Keratinocyte (primary cell): ENCODE measurements around the gene STIP1. TPM values are rescaled to one million over a fixed set of nuclear protein-coding genes. Genes with fewer than 3 reads are reported as not detected.
A peak's percentile ranks its signal among the peaks of the same experiment; 100 is the strongest.

Experiments used
- DNase-seq: peaks from one replicate; pipeline ENCODE4 v3.0.0-alpha.2; 2011; ENCODE audit warnings: low read depth, missing footprints, low spot score
- FAIRE-seq: peaks from 2 replicates; lab custom pipeline; 2011; peaks lifted over from hg19 to GRCh38; lab: Jason Lieb, UNC
- H2AFZ ChIP-seq: 2 replicates; pipeline ENCODE4 v1.6.0; 2012; ENCODE audit warnings: low read length, control low read depth, inconsistent platforms; ENCODE audit not compliant: control insufficient read depth
- H3K27ac ChIP-seq: 2 replicates; pipeline ENCODE4 v1.5.1; 2011; ENCODE audit warnings: low read length; ENCODE audit not compliant: control insufficient read depth, insufficient read depth
- H3K27me3 ChIP-seq: 3 replicates; pipeline ENCODE4 v1.6.0; 2011; ENCODE audit warnings: low read length; ENCODE audit not compliant: control insufficient read depth, insufficient read depth; ENCODE audit errors: extremely low read depth
- H3K36me3 ChIP-seq, 2 experiments: 2 replicates in 1 of 2; 3 replicates in 1 of 2; pipeline ENCODE4 v1.5.1; 2011; ENCODE audit warnings: low read length in 2 of 2, mild to moderate bottlenecking in 1 of 2; ENCODE audit not compliant: control insufficient read depth in 2 of 2, insufficient read depth in 2 of 2; ENCODE audit errors: extremely low read depth in 1 of 2
- H3K4me1 ChIP-seq: 3 replicates; pipeline ENCODE4 v1.5.1; 2011; ENCODE audit warnings: low read length; ENCODE audit not compliant: control insufficient read depth, insufficient read depth; ENCODE audit errors: extremely low read depth
- H3K4me2 ChIP-seq: 3 replicates; pipeline ENCODE4 v1.6.0; 2011; ENCODE audit warnings: low read depth, low read length; ENCODE audit not compliant: control insufficient read depth, insufficient read depth; ENCODE audit errors: extremely low read depth
- H3K4me3 ChIP-seq, 3 experiments: fragments of 200-600 bp in 1 of 3; sonication (generic) in 1 of 3; 2 replicates in 2 of 3; 3 replicates in 1 of 3; pipeline ENCODE4 v1.5.1; 2011 to 2016; ENCODE audit warnings: low read length in 3 of 3, mild to moderate bottlenecking in 3 of 3, control low read depth in 2 of 3, inconsistent platforms in 1 of 3, low read depth in 1 of 3, mixed read lengths in 1 of 3, mixed run types in 1 of 3, moderate library complexity in 1 of 3; ENCODE audit not compliant: control insufficient read depth in 2 of 3, insufficient read depth in 2 of 3; ENCODE audit errors: extremely low read depth in 1 of 3
- H3K79me2 ChIP-seq: 2 replicates; pipeline ENCODE4 v1.6.0; 2012; ENCODE audit warnings: low read length; ENCODE audit not compliant: control insufficient read depth, insufficient read depth
- H3K9ac ChIP-seq: 3 replicates; pipeline ENCODE4 v1.6.0; 2011; ENCODE audit warnings: low read length; ENCODE audit not compliant: control insufficient read depth, insufficient read depth; ENCODE audit errors: extremely low read depth
- H3K9me1 ChIP-seq: 3 replicates; pipeline ENCODE4 v1.6.0; 2011; ENCODE audit warnings: low read length; ENCODE audit not compliant: control insufficient read depth, insufficient read depth; ENCODE audit errors: extremely low read depth
- H3K9me3 ChIP-seq: 2 replicates; pipeline ENCODE4 v1.5.1; 2012; ENCODE audit warnings: low read depth, low read length; ENCODE audit not compliant: control insufficient read depth
- H4K20me1 ChIP-seq: 3 replicates; pipeline ENCODE4 v1.6.0; 2011; ENCODE audit warnings: low read length; ENCODE audit not compliant: control insufficient read depth, insufficient read depth; ENCODE audit errors: extremely low read depth
- EZH2 ChIP-seq: IDR thresholded peaks from one replicate; pipeline ENCODE4 v1.6.1; 2012; ENCODE audit warnings: inconsistent platforms, mild to moderate bottlenecking, low read length, moderate library complexity
- dilution Hi-C: fragments of 300-500 bp; cut with MboI; formaldehyde crosslinking; loops from one replicate; pipeline ENCODE4 v1.7.0; 2020; ENCODE audit warnings: low sequenced_read_pairs; ENCODE audit not compliant: extremely low pct_ligation_motif_present
- polyA plus RNA-seq, 5 experiments: library from polyadenylated mRNA; depleted of rRNA in 3 of 5; stranded (reverse) in 3 of 5; stranded (forward) in 1 of 5; unstranded in 1 of 5; fragments of >200 nt; gene quantifications; 1 replicate in 1 of 5; 2 replicates in 3 of 5; 3 replicates in 1 of 5; pipeline versions ENCODE4 v1.2.1 to v1.2.3, GENCODE V29; 2011 to 2012; ENCODE audit warnings: missing spikeins in 2 of 5, low read depth in 1 of 5, low replicate concordance in 1 of 5
- TF ChIP-seq, protein P1 (sequence below), 3 experiments: IDR thresholded peaks in 1 of 3; conservative IDR thresholded peaks in 1 of 3; optimal IDR thresholded peaks in 1 of 3; 2 replicates in 2 of 3; 3 replicates in 1 of 3; pipeline versions ENCODE3 to v1.5.1; 2011; ENCODE audit warnings: low read length in 3 of 3, mild to moderate bottlenecking in 3 of 3, moderate library complexity in 2 of 3, control low read depth in 1 of 3, inconsistent platforms in 1 of 3; ENCODE audit not compliant: insufficient read depth in 2 of 3; ENCODE audit errors: extremely low read depth in 1 of 3

The STIP1 gene
- polyA plus RNA-seq, 1 donor (not counting 4 experiments of a cell fraction or from before 2014, with no cell fraction given) = 206 TPM

DNA sequence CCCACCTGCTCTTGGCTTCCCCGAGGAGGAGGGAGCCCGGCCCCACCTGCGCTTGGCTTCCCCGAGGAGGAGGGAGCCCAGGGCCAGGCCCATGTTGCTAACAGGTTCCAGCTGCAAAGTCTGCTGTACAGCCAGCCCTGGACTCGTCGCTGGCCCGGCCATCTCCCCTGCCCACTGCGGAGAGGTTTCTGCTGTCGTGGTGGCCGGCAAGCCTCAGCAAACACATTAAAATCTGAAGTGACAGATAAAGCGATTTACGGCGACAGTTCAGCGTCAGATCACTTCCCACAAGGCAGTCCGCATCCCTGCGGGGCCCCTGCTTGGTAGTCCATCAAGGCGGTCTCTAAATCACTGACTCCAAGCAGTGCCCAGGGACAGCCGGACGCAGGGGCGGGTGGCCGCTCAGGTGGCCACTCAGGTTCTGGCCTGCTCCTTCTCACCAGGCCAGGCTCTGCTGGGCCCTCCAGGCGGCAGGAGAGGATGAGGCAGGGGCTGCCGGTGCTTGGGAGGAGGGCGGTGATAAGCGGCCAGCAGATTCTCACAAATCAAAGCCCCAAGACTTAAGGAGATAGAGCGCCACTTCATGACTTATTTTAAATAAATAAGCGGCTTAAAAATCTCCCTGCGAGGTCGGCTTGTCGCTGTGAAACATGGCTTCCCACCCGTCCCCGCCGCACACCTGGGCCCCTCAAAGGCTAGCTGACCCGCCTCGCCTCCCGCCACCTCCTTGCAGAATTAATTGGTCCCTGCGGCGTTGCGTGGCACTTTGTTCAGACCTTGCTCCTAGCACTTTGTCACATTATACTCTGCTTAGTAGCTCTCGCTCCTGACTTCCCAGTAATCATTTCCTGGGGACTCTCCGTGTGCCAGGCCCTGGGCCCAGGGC lies 41.1 kb upstream of the STIP1 start:
- DNase-seq (no peak), FAIRE-seq (no peak)
- H3K9me3 ChIP-seq = no peaks in the 10 kb centered on the region
- H4K20me1 ChIP-seq = no peaks in the 10 kb centered on the region
- H3K79me2 ChIP-seq = no peaks in the 10 kb centered on the region
- H3K27ac ChIP-seq = no peak overlapping the region
- H3K27me3 ChIP-seq = no peaks in the 10 kb centered on the region
- dilution Hi-C loops = no loop called here
- no peak for TF ChIP-seq EZH2
- TF ChIP-seq, protein P1, sequence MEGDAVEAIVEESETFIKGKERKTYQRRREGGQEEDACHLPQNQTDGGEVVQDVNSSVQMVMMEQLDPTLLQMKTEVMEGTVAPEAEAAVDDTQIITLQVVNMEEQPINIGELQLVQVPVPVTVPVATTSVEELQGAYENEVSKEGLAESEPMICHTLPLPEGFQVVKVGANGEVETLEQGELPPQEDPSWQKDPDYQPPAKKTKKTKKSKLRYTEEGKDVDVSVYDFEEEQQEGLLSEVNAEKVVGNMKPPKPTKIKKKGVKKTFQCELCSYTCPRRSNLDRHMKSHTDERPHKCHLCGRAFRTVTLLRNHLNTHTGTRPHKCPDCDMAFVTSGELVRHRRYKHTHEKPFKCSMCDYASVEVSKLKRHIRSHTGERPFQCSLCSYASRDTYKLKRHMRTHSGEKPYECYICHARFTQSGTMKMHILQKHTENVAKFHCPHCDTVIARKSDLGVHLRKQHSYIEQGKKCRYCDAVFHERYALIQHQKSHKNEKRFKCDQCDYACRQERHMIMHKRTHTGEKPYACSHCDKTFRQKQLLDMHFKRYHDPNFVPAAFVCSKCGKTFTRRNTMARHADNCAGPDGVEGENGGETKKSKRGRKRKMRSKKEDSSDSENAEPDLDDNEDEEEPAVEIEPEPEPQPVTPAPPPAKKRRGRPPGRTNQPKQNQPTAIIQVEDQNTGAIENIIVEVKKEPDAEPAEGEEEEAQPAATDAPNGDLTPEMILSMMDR (optimal IDR thresholded peaks at IDR 0.05 in 1 of 3, IDR thresholded peaks at IDR 0.05 in 1 of 3, conservative IDR thresholded peaks at IDR 0.05 in 1 of 3; ENCODE audit: extremely low read depth in 1 of 3, insufficient read depth in 2 of 3, low read length in 3 of 3) = no peak
- H3K9me1 ChIP-seq = no peaks in the 10 kb centered on the region
- no peak overlapping the region for H3K4me2 ChIP-seq
- no peak overlapping the region for H3K4me3 ChIP-seq
- H3K4me1 ChIP-seq = no peaks in the 10 kb centered on the region
- H2AFZ ChIP-seq = no peak overlapping the region
- no peak overlapping the region for H3K9ac ChIP-seq
- no peaks in the 10 kb centered on the region for H3K36me3 ChIP-seq

DNA sequence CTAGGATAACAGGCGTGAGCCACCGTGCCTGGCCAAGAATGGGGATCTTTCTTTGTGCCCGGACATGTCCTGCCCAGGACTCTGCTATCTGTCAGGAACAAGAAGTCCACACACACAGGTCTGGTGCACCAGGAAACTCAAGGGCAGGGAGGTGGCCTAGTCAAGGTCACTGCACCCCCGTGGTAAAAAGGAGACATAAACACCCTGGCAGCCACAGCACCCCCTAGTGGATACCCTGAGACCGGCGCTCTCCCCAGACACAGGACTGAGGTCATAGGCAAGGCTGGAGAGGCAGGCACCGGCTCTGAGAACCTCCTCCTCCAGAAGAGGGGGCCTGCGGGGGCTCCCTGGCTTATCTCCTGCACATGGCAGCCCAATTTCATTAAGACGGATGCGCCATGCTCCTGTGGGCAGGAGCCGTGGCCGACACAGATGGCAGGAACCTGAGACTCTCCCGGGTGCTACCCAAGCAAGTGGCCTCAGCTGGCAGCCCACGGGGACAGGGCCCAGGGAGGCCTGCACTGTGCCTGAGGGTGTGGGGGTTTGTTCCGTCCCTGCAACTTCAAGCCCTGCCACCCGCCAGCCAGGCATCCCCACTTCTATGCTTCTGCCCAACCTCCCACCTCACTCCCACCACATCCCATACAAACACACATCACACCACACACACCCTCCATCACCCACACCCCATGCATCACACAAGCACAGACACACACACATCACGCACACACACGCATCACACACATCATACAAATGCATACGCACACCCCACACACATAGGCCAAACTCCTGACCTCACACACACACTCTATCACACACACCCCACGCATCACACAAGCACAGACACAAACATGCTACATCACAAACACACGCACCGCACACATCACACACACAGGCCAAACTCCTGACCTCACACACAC lies 39.7 kb upstream of the STIP1 start:
- H3K4me1 ChIP-seq = no peaks in the 10 kb centered on the region
- H3K27me3 ChIP-seq = no peaks in the 10 kb centered on the region
- H3K27ac ChIP-seq = no peak overlapping the region
- DNase-seq (peak; percentile 9), FAIRE-seq (no peak)
- no peaks in the 10 kb centered on the region for H3K79me2 ChIP-seq
- H3K4me2 ChIP-seq = no peak overlapping the region
- TF ChIP-seq EZH2 = no peak
- TF ChIP-seq, protein P1 (optimal IDR thresholded peaks at IDR 0.05 in 1 of 3, IDR thresholded peaks at IDR 0.05 in 1 of 3, conservative IDR thresholded peaks at IDR 0.05 in 1 of 3; ENCODE audit: extremely low read depth in 1 of 3, insufficient read depth in 2 of 3, low read length in 3 of 3) = peak; percentile 83 to 94 (median 92)
- no peaks in the 10 kb centered on the region for H3K9me3 ChIP-seq
- no peaks in the 10 kb centered on the region for H3K9me1 ChIP-seq
- H3K4me3 ChIP-seq = no peak overlapping the region
- H3K9ac ChIP-seq = no peak overlapping the region
- H3K36me3 ChIP-seq = no peaks in the 10 kb centered on the region
- H4K20me1 ChIP-seq = no peaks in the 10 kb centered on the region
- dilution Hi-C loops = no loop called here
- H2AFZ ChIP-seq = no peak overlapping the region
